ENCODE results near the gene DENND1A. TPM values are rescaled to one million over a fixed set of nuclear protein-coding genes. Genes with fewer than 3 reads are reported as not detected.

DENND1A gene
- total and polyA plus RNA-seq, 2 donors from 2014 or later: 16.3 to 19.6 TPM

GRCh38 chr9:123860603-123861002, 69.3 kb downstream of the DENND1A start:
- no peaks in the 10 kb centered on the region for H3K9me3 ChIP-seq (ENCODE audit: control insufficient read depth in 2 of 3, insufficient read depth in 1 of 3, low read length in 3 of 3)
- H3K27ac ChIP-seq (ENCODE audit: low read depth in 2 of 2, low read length in 2 of 2): no peak overlapping the region
- peaks cover 3 to 8% (median 5%) of the 10 kb centered on the region in 3 donors for H3K4me1 ChIP-seq (ENCODE audit: control insufficient read depth in 2 of 3, insufficient read depth in 2 of 3, low read depth in 1 of 3, low read length in 3 of 3)
- no peaks in the 10 kb centered on the region for H3K27me3 ChIP-seq (ENCODE audit: control insufficient read depth, insufficient read depth, low read length)
- TF ChIP-seq CTCF (IDR thresholded peaks at IDR 0.05; ENCODE audit: borderline replicate concordance, extremely low read depth, insufficient read depth): no peak
- FAIRE-seq (no peak), DNase-seq (peak in 2 of 5 donors; percentile 53 to 60)
- H3K4me3 ChIP-seq (ENCODE audit: low read length in 3 of 3): no peak overlapping the region
- H3K36me3 ChIP-seq (ENCODE audit: control insufficient read depth in 2 of 3, insufficient read depth in 3 of 3, low read length in 3 of 3): no peaks in the 10 kb centered on the region
- H3K9ac ChIP-seq (ENCODE audit: low read length in 3 of 3): no peak overlapping the region
- intact Hi-C loops (cut with DNase I): no loop called here

GRCh38 chr9:123852403-123852802, 77.5 kb downstream of the DENND1A start:
- DNase-seq (no peak), FAIRE-seq (no peak)
- no peaks in the 10 kb centered on the region for H3K27me3 ChIP-seq (ENCODE audit: control insufficient read depth, insufficient read depth, low read length)
- TF ChIP-seq CTCF (IDR thresholded peaks at IDR 0.05; ENCODE audit: borderline replicate concordance, extremely low read depth, insufficient read depth): no peak
- H3K9ac ChIP-seq (ENCODE audit: low read length in 3 of 3): no peak overlapping the region
- no peak overlapping the region for H3K4me3 ChIP-seq (ENCODE audit: low read length in 3 of 3)
- peaks cover 0 to 2% (median 0%) of the 10 kb centered on the region in 3 donors for H3K9me3 ChIP-seq (ENCODE audit: control insufficient read depth in 2 of 3, insufficient read depth in 1 of 3, low read length in 3 of 3)
- H3K36me3 ChIP-seq (ENCODE audit: control insufficient read depth in 2 of 3, insufficient read depth in 3 of 3, low read length in 3 of 3): no peaks in the 10 kb centered on the region
- H3K4me1 ChIP-seq (ENCODE audit: control insufficient read depth in 2 of 3, insufficient read depth in 2 of 3, low read depth in 1 of 3, low read length in 3 of 3): no peaks in the 10 kb centered on the region
- intact Hi-C loops (cut with DNase I): no loop called here
- H3K27ac ChIP-seq (ENCODE audit: low read depth in 2 of 2, low read length in 2 of 2): no peak overlapping the region

- Histone ChIP-seq H3K4me3 (ENCODE audit: low read length in 3 of 3) (no peak overlapping the region), H3K4me1 (ENCODE audit: control insufficient read depth in 2 of 3, insufficient read depth in 2 of 3, low read depth in 1 of 3, low read length in 3 of 3) (no peaks in the 10 kb centered on the region), H3K27me3 (ENCODE audit: control insufficient read depth, insufficient read depth, low read length) (no peaks in the 10 kb centered on the region), H3K36me3 (ENCODE audit: control insufficient read depth in 2 of 3, insufficient read depth in 3 of 3, low read length in 3 of 3) (no peaks in the 10 kb centered on the region), H3K27ac (ENCODE audit: low read depth in 2 of 2, low read length in 2 of 2) (no peak overlapping the region), H3K9me3 (ENCODE audit: control insufficient read depth in 2 of 3, insufficient read depth in 1 of 3, low read length in 3 of 3) (peaks cover 0 to 8% (median 0%) of the 10 kb centered on the region in 3 donors), H3K9ac (ENCODE audit: low read length in 3 of 3) (no peak overlapping the region)
- DNase-seq: no peak
- FAIRE-seq: no peak
- no peak for TF ChIP-seq CTCF (IDR thresholded peaks at IDR 0.05; ENCODE audit: borderline replicate concordance, extremely low read depth, insufficient read depth)
- intact Hi-C loops (cut with DNase I): no loop called here
Observed at GRCh38 chr9:123851851-123852250, 78.1 kb downstream of the DENND1A start.

Data from kidney (tissue), 14 donors.